AG08396 (cell line): ENCODE data around the gene NDUFAF7.
A peak's percentile ranks its signal among the peaks of the same experiment; 100 is the strongest.
"Not testable (repeated sequence)": the region's sequence is repeated elsewhere in the genome, so short reads cannot be mapped to it uniquely, and the experiment has no call there.

Experiments
- DNase-seq: peaks from one replicate; pipeline ENCODE4 v3.0.0; 2012; ENCODE audit warnings: low spot score, mixed read lengths

The NDUFAF7 gene

GRCh38 chr2:37231241-37232130, at the start of gene NDUFAF7, which contains the start of gene CEBPZ:
Gene NDUFAF7, plus strand, starts transcription at chr2:37231658. Its CDS starts 48 bp downstream, at chr2:37231706.
Gene CEBPZ, minus strand, starts transcription at chr2:37231596. Its CDS starts 29 bp downstream, at chr2:37231567.
- peak; percentile 91 for DNase-seq

- no peak for DNase-seq
Observed at GRCh38 chr2:37181726-37182684, 49.5 kb upstream of the NDUFAF7 start.

- no peak for DNase-seq
Observed at GRCh38 chr2:37188570-37188969, 42.9 kb upstream of the NDUFAF7 start, which contains the start of gene SULT6B1. Gene SULT6B1, minus strand, starts transcription at chr2:37188670. Its CDS starts 30 bp downstream, at chr2:37188640.

- peak; percentile 70 for DNase-seq
Observed at GRCh38 chr2:37189452-37190153, 41.9 kb upstream of the NDUFAF7 start.

- DNase-seq: no peak
Observed at GRCh38 chr2:37190290-37190689, 41.2 kb upstream of the NDUFAF7 start.

- DNase-seq: no peak
Observed at GRCh38 chr2:37191253-37191652, 40.2 kb upstream of the NDUFAF7 start.

- DNase-seq: no peak
Observed at GRCh38 chr2:37191747-37192146, 39.7 kb upstream of the NDUFAF7 start.

GRCh38 chr2:37192551-37192950, 38.9 kb upstream of the NDUFAF7 start:
- DNase-seq: no peak

GRCh38 chr2:37195862-37196319, 35.6 kb upstream of the NDUFAF7 start:
- not testable (repeated sequence) for DNase-seq

GRCh38 chr2:37196320-37197195, 34.9 kb upstream of the NDUFAF7 start, which contains the start of gene CEBPZOS:
Gene CEBPZOS, plus strand, starts transcription at chr2:37196496. Its CDS starts 3,209 bp downstream, at chr2:37199705.
- peak; percentile 92 for DNase-seq

GRCh38 chr2:37198681-37199065, 32.8 kb upstream of the NDUFAF7 start:
- no peak for DNase-seq

GRCh38 chr2:37201208-37201607, 30.2 kb upstream of the NDUFAF7 start:
- DNase-seq: no peak

- DNase-seq: no peak
Observed at GRCh38 chr2:37201766-37202165, 29.7 kb upstream of the NDUFAF7 start.

- no peak for DNase-seq
Observed at GRCh38 chr2:37203708-37204107, 27.8 kb upstream of the NDUFAF7 start.

- not testable (repeated sequence) for DNase-seq
Observed at GRCh38 chr2:37205071-37205661, 26.3 kb upstream of the NDUFAF7 start.

GRCh38 chr2:37205689-37206341, 25.6 kb upstream of the NDUFAF7 start:
- no peak for DNase-seq

GRCh38 chr2:37206760-37207159, 24.7 kb upstream of the NDUFAF7 start:
- not testable (repeated sequence) for DNase-seq

GRCh38 chr2:37211212-37211611, 20.2 kb upstream of the NDUFAF7 start:
- DNase-seq: no peak

- no peak for DNase-seq
Observed at GRCh38 chr2:37211939-37212338, 19.5 kb upstream of the NDUFAF7 start.

- DNase-seq: no peak
Observed at GRCh38 chr2:37215250-37215649, 16.2 kb upstream of the NDUFAF7 start.
